GM13976 (cell line): ENCODE measurements around the gene IGIP.
"Not testable (repeated sequence)": the region's sequence is repeated elsewhere in the genome, so short reads cannot be mapped to it uniquely, and the experiment has no call there.

Experiments
- DNase-seq: peaks from one replicate; pipeline ENCODE4 v3.0.0; 2012; ENCODE audit warnings: low spot score
- in situ Hi-C: fragments of 300-500 bp; cut with MboI; formaldehyde crosslinking; loops from one replicate; pipeline ENCODE4 v1.12.0; 2022; ENCODE audit warnings: low sequenced_read_pairs, mixed read lengths, inconsistent platforms; ENCODE audit not compliant: unreplicated experiment
- TF ChIP-seq, protein P1 (sequence below): IDR thresholded peaks from 2 replicates; pipeline ENCODE4 v1.5.1; 2012; ENCODE audit warnings: borderline replicate concordance, mild to moderate bottlenecking; ENCODE audit not compliant: insufficient read depth; ENCODE audit errors: extremely low read depth, missing control alignments, control extremely low read depth

The IGIP gene

DNA sequence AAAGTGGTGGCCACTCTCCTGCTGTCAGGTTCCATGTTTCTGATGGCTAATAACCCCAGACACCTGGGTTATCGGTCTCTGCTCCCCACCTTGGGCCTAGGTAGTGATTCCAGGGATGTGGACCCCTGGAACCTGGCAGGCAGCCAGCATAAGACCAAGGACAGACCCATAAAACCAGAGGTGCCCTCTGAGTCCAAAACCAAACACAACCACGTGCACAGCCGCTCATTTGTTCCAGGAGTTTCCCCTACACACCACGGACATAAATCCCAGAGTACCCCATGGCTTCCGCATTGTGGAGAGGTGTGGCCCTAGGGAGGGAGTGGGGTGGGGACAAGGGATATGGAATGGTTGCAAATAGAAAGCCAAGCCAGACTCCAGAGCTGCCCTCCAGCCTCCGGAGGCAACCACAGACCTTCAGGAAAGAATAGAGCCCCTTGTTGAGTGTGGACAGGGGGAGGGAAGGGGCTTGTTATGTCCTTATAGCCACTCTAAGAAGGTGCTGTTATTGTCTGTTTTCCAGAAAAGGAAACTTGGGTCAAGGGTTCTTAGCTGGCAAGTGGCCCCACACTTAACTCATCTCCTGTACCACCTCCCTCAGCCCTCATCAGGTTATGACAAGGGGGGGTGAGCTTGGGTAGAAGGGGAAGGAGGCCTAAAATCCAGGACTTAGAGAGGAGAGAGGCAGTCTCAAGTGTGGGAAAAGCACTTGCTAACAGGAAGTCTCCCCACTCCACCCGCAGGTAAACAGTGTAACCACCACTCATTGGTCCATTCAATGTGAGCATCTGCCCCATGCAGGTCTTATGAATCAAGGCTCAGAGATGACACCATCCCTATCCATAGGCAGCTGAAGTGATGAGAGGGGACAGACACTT is 25.6 kb downstream of the IGIP start:
- TF ChIP-seq, protein P1, sequence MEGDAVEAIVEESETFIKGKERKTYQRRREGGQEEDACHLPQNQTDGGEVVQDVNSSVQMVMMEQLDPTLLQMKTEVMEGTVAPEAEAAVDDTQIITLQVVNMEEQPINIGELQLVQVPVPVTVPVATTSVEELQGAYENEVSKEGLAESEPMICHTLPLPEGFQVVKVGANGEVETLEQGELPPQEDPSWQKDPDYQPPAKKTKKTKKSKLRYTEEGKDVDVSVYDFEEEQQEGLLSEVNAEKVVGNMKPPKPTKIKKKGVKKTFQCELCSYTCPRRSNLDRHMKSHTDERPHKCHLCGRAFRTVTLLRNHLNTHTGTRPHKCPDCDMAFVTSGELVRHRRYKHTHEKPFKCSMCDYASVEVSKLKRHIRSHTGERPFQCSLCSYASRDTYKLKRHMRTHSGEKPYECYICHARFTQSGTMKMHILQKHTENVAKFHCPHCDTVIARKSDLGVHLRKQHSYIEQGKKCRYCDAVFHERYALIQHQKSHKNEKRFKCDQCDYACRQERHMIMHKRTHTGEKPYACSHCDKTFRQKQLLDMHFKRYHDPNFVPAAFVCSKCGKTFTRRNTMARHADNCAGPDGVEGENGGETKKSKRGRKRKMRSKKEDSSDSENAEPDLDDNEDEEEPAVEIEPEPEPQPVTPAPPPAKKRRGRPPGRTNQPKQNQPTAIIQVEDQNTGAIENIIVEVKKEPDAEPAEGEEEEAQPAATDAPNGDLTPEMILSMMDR: no peak
- in situ Hi-C loops: no loop called here
- no peak for DNase-seq

DNA sequence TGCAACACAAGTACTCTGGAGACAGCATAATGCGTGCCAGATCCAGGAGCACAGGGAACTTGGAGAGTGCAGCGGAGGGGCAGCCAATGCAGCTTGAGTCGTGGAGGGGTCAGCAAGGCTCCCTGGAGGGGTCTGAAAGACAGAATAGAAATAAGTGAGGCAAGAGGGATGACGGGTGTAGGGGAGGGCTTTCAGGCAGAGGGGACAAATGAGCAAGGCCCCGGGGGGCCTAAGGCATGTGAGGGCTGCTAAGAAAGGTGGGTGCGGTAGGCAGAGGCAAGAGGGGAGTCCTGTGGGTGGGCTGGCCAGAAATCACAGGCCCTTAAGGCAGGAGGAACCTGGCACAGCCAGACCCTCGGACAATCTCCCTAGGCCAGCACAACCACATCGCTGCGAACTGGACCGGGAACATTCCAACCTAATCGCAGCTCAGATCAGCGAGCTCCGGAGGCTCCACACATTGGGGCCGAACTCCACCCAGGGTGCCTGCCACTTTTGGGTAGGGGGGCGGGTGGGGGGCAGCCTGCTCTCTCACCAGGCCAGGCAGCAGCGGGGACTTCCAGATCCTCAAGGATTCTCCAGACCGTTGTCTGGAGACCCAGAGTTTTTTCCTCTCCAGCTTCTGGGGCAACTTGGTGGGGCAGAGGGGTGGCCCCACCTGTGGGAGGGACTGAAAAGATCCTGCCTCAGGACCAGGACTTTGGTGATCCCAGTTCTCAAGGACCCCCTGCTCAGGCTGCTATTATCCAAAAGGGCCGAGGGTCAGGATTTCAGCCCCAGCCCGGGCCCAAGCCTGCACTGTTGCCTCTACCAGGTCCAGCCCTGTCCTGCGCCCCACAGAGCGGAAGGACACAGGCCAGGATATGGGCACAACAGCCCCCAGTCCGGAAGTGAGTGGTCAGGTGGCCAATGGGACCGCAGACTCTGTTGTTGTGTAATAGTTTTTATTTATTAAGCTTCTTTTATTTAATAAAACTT is 26.6 kb downstream of the IGIP start:
- in situ Hi-C loops: no loop called here
- TF ChIP-seq, protein P1: no peak

DNA sequence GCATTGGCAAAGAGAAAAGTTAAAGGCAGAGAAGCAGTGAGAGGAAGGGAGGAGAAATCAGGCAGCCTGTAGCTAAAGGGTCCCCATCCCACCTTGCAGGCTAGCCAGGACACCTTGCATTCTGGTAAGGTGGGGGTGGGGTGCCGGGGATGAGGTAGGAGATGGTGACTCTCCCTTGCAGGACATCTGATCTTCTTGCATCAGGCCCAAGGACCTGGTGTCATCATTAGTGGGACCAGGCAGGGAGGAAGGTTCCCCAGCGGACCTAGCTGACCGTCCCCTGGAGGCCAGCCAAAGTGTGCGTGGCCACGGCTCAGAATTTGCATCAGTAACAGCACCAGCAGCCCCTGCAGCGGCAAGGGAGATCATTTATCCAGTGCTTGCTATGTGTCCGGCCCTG is 27.5 kb downstream of the IGIP start:
- in situ Hi-C loops: no loop called here

More for the DNA sequence above, 26.6 kb downstream of the IGIP start:
- DNase-seq: no peak

DNA sequence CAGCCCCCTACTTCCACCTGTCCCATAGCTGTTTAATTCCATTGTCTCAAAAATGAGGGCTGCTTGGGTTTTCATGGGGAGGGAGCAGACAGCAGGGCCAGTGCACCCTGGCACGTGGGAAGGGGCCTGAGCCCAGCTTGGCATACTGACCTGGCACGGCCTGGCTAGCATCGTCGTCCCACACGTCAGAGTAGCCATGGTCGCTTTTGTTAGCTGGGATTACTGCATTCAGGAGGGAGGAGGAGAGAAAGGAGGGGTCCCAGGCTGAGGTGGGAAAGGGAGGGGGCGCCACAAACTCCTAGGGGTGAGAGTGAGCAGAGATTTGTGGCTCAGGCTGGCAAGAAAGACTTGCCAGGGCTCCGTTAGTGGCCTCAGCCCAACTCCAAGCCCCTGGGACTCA is 28.2 kb downstream of the IGIP start:
- in situ Hi-C loops: no loop called here
- DNase-seq: no peak
- TF ChIP-seq, protein P1: no peak

More for the DNA sequence above, 27.5 kb downstream of the IGIP start:
- TF ChIP-seq, protein P1: no peak
- DNase-seq: no peak

DNA sequence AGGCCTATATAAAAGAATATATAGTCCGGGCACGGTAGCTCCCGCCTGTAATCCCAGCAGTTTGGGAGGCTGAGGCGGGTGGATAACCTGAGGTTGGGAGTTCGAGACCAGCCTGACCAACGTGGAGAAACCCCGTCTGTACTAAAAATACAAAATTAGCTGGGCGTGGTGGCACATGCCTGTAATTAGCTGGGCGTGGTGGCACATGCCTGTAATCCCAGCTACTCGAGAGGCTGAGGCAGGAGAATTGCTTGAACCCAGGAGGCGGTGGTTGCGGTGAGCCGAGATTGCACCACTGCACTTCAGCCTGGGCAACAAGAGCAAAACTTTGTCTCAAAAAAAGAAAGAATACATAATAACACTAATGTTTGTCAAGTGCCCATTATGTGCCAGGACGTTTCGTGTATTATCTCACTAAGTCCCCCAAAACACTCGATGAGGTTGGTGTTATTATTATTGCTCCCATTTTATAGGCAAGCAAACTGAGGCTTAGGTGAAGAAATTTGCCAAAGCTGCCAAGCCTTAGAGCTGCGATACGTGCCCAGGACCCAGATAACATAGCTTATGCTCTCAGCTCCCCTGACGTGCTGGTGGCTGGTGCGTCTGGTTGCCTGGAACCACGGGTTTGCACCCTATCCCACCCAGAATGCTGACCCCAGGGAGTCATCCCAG is 29.1 kb downstream of the IGIP start:
- not testable (repeated sequence) for DNase-seq
- in situ Hi-C loops: loop anchor here (5.0 kb wide), 1 partner anchor 83 kb away; no protein-coding TSS in a partner anchor

DNA sequence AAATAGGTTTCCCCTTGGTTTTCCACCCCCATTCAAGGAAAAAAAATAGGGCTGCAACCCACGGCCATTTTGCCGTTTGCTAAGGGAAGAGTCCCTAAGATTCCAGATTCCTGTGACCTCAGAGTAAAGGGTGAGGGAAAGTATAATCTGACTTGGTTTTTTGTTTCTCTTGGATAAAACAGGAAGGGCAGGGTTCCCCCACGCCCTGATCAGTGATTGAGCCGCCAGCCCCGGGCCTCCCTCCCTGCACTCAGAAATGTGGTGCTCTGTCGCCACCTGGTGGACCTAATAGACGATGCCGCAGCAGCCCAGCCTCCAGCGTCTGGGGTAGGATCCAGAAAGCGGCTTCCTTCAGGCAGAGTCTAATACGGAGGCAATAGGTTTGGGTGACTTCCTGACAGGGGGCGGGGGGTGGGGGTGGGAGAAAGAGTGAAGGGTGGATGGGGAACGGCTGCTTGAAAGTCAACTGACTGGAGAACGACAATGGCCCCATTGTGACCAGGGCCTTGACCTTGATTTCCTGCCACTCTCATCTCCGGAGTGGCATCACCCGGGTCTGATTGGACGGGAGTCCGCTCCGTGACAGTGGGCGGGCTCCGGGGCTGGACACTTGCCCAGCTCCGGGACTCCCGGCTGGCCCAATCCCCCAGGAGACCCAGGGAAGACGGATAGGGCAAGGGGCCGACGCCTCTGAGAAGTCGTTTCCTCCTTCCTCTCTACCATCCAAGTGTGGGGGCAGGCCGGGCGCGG is 31.5 kb downstream of the IGIP start:
- TF ChIP-seq, protein P1: peak; percentile 96
- in situ Hi-C loops: loop anchor here (5.0 kb wide), 1 partner anchor 85 kb away; no protein-coding TSS in a partner anchor
- DNase-seq: peak; percentile 92
